Duodenal mucosa (tissue), 2 donors: ENCODE results near the gene ROMO1.
"Not testable (repeated sequence)": the region's sequence is repeated elsewhere in the genome, so short reads cannot be mapped to it uniquely, and the experiment has no call there.

Experiments
- H3K27ac ChIP-seq: one replicate; pipeline ENCODE4 v1.7.0; 2013; ENCODE audit warnings: low read depth, low read length
- H3K27me3 ChIP-seq, 2 donors: one replicate each; pipeline ENCODE4 v1.7.0; 2013; ENCODE audit warnings: low read length in 2 of 2, control low read depth in 1 of 2; ENCODE audit not compliant: insufficient read depth in 2 of 2, control insufficient read depth in 1 of 2
- H3K36me3 ChIP-seq, 2 donors: one replicate each; pipeline ENCODE4 v1.7.0; 2013; ENCODE audit warnings: low read length in 2 of 2, control low read depth in 1 of 2; ENCODE audit not compliant: insufficient read depth in 2 of 2, control insufficient read depth in 1 of 2
- H3K4me1 ChIP-seq, 2 donors: one replicate each; pipeline ENCODE4 v1.7.0; 2013; ENCODE audit warnings: low read length in 2 of 2, control low read depth in 1 of 2; ENCODE audit not compliant: insufficient read depth in 2 of 2, control insufficient read depth in 1 of 2
- H3K4me3 ChIP-seq, 2 donors: one replicate each; pipeline ENCODE4 v1.7.0; 2013; ENCODE audit warnings: low read length in 2 of 2, low read depth in 1 of 2
- H3K9ac ChIP-seq, 2 donors: one replicate each; pipeline ENCODE4 v1.7.0; 2013; ENCODE audit warnings: low read length in 2 of 2, low read depth in 1 of 2
- H3K9me3 ChIP-seq, 2 donors: one replicate each; pipeline ENCODE4 v1.7.0; 2013; ENCODE audit warnings: low read length in 2 of 2, control low read depth in 1 of 2; ENCODE audit not compliant: control insufficient read depth in 1 of 2

Gene ROMO1

GRCh38 chr20:35720165-35721123 lies 21.2 kb downstream of the ROMO1 start:
- Histone ChIP-seq H3K27me3 (no peaks in the 10 kb centered on the region), H3K4me1 (no peaks in the 10 kb centered on the region), H3K9me3 (no peaks in the 10 kb centered on the region), H3K4me3 (no peak overlapping the region), H3K36me3 (peaks cover 54 to 97% of the 10 kb centered on the region in 2 donors), H3K9ac (no peak overlapping the region), H3K27ac (no peak overlapping the region)

DNA sequence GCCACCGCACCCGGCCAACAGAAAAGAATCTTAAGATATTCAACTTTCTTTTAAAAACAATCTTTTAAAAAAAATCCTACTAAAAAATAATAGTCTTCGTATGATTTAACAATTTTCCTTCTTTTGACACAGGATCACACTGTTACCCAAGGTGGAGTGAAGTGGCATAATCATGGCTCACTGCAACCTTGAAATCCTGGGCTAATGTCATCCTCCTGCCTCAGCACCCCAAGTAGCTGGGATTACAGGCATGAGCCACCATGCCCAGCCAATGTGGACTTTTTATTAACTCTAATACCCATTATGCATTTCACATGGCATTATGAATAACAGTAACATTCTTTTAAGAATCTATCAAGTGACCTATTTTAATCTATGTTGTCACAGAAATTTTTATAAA lies 22.0 kb downstream of the ROMO1 start:
- Histone ChIP-seq H3K9me3 (no peaks in the 10 kb centered on the region), H3K27me3 (no peaks in the 10 kb centered on the region), H3K27ac (no peak overlapping the region), H3K9ac (no peak overlapping the region), H3K36me3 (peaks cover 49 to 96% of the 10 kb centered on the region in 2 donors), H3K4me3 (no peak overlapping the region), H3K4me1 (no peaks in the 10 kb centered on the region)

- H3K27ac ChIP-seq, result no peak overlapping the region
- H3K4me3 ChIP-seq, result no peak overlapping the region
- H3K27me3 ChIP-seq, result no peaks in the 10 kb centered on the region
- no peaks in the 10 kb centered on the region for H3K9me3 ChIP-seq
- no peaks in the 10 kb centered on the region for H3K4me1 ChIP-seq
- H3K9ac ChIP-seq, result no peak overlapping the region
- H3K36me3 ChIP-seq, result peaks cover 51 to 96% of the 10 kb centered on the region in 2 donors
Measured at GRCh38 chr20:35721621-35722020, 22.4 kb downstream of the ROMO1 start.

DNA sequence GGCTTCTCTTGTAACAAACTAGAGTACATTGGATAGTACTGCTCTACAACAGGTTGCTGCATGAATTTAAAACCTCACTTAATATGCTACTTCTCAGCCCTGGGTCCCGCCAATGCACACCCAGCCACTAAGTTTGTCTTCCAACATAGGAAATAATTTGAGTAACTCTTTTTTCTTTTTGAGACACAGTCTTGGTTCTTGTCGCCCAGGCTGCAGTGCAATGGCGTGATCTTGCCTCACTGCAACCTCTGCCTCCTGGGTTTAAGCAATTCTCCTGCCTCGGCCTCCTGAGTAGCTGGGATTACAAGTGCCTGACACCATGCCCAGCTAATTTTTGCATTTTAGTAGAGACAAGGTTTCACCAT lies 24.1 kb downstream of the ROMO1 start:
- not testable (repeated sequence) for H3K9ac ChIP-seq, H3K9me3 ChIP-seq, H3K27ac ChIP-seq, H3K4me3 ChIP-seq, H3K4me1 ChIP-seq, H3K27me3 ChIP-seq
- H3K36me3 ChIP-seq, result peaks cover 50 to 96% of the 10 kb centered on the region in 2 donors

- not testable (repeated sequence) for H3K4me1 ChIP-seq, H3K4me3 ChIP-seq, H3K27ac ChIP-seq, H3K9me3 ChIP-seq, H3K27me3 ChIP-seq, H3K9ac ChIP-seq
- peaks cover 50 to 96% of the 10 kb centered on the region in 2 donors for H3K36me3 ChIP-seq
Measured at GRCh38 chr20:35723652-35724320, 24.6 kb downstream of the ROMO1 start.

DNA sequence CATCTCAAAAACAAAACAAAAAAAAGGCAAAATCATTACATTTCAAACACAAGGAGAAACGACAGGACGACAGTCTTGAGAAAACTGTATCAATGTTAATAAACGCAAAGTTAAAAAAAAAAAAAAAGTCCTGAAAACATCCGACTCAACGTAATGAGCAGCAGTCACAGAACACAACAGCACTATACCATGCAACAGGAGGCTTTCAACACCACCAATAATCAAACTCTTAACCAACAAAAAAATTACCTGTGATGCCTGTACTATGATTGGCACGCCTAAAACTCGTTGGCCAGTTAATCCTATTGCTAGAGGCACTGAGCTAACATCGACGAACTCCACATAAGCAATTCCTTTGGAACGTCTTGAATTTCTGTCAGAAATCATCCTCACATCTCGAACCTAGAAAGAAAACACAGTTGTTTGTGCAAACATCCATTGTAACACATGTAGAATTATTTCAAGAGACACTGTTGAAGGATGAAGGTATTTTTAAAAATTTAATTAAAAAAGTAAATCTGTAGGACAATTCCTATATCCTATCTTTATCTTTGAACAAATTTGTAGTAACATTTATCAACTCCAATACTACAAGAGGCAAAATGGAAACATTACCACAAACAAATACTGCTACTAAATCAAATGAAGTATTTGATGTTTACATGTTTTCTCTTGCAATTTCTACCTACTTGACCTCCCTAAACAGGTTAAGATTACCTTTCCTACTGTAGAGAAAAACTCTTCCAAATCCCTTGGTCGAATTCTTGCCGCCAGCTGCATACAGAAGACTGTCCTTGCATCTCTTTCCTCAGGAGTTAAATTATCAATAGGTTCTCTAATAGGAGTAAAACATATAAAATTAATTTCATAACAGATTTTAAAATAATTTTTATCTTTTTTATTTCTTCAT lies 25.4 kb downstream of the ROMO1 start:
- Histone ChIP-seq H3K4me3 (no peak overlapping the region), H3K9me3 (no peaks in the 10 kb centered on the region), H3K27ac (no peak overlapping the region), H3K9ac (no peak overlapping the region), H3K27me3 (no peaks in the 10 kb centered on the region), H3K4me1 (no peaks in the 10 kb centered on the region), H3K36me3 (peaks cover 56 to 97% of the 10 kb centered on the region in 2 donors)

DNA sequence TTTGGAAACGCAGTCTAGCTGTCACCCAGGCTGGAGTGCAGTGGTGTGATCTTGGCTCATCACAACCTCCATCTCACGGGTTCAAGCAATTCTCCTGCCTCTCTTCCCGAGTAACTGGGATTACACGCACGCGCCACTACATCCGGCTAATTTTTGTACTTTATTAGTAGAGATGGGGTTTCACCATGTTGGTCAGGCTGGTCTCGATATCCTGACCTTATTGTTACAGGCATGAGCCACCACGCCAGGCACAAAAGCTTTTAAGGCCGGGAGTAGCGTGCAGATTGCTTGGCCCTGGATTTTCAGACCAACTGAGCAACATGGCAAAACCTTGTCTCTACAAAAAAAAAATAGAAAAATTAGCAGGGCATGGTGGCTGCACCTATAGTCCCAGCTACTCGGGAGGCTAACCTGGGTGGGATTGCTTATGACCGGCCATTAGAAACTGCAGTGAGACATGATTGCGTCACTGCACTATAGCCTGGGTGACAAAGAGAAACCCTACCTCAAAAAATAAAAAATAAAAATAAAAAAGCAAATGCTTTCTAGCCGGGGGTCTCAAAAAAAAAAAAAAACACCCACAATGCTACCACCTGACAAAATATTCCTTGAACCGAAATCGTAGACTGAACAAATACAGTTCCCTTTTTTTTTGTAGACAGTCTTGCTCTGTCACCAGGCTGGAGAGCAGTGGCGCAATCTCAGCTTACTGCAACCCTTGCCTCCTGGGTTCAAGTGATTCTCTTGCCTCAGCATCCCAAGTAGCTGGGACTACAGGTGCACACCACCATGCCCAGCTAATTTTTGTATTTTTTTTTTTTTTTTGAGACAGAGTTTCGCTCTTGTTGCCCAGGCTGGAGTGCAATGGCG lies 27.9 kb downstream of the ROMO1 start:
- Histone ChIP-seq H3K4me1 (peaks cover 0 to 8% of the 10 kb centered on the region in 2 donors), H3K4me3 (no peak overlapping the region), H3K36me3 (peaks cover 55 to 97% of the 10 kb centered on the region in 2 donors), H3K9ac (no peak overlapping the region), H3K27me3 (no peaks in the 10 kb centered on the region), H3K27ac (no peak overlapping the region), H3K9me3 (no peaks in the 10 kb centered on the region)

DNA sequence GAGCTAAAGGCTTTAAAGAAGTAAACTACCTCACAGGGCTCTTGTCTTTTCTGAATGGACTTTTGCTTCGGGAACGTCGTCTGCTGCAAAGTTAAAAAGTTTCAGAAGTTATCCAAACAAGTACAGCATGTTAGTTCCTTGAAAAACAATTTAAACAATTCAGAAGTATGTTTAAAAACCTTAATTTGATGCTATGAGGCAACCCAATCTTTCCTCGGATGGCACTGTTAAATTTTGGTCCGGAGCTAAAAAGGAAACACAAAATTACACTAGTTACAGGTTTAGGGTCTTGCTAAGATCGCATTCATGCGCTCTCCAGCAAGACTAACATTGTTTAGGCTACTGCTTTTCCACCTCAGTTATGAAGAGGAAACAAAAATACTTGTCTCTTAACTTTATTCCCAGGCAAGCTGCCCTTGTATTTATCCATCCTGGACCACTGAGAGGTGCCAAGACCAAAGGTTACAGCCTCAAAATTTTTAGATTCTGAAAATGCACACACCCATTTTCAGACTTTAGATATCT lies 30.1 kb downstream of the ROMO1 start:
- Histone ChIP-seq H3K27ac (no peak overlapping the region), H3K27me3 (no peaks in the 10 kb centered on the region), H3K36me3 (peaks cover 50 to 98% of the 10 kb centered on the region in 2 donors), H3K9ac (no peak overlapping the region), H3K4me3 (no peak overlapping the region), H3K9me3 (no peaks in the 10 kb centered on the region), H3K4me1 (peaks cover 11 to 14% of the 10 kb centered on the region in 2 donors)
